Measurements from ENCODE around the gene PHACTR4. TPM values are rescaled to one million over a fixed set of nuclear protein-coding genes. Genes with fewer than 3 reads are reported as not detected.
A peak's percentile ranks its signal among the peaks of the same experiment; 100 is the strongest.

Gene PHACTR4
- total and polyA plus RNA-seq, 9 of the 15 experiments (the other 6 are each of a cell fraction or from before 2014, with no cell fraction given) = 6.4 to 43.6 (median 14.2) TPM

DNA sequence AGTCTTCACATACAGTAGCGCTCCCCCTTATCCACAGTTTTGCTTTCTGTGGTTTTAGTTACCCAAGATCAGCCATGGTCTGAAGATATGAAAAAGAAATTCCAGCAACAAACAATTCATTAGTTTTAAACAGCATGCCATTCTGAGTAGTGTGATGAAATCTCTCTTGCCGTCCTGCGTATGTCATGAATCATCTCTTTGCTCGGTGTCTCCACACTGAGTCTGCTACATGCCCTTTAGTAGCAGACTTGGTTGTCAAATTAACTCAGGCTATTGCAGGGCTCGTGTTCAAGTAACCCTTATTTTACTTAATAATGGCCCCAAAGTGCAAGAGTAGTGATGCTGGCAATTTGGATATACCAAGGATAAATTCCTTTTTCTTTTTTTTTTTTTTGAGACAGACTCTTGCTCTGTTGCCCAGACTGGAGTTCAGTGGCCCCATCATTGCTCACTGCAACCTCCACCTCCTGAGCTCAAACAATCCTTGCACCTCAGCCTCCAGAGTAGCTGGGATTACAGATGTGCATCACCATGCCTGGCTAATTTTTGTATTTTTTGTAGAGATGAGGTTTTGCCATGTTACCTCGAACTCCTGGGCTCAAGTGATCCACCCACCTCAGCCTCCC is 22.6 kb downstream of the PHACTR4 start (continued):
- TF ChIP-seq, protein P1, sequence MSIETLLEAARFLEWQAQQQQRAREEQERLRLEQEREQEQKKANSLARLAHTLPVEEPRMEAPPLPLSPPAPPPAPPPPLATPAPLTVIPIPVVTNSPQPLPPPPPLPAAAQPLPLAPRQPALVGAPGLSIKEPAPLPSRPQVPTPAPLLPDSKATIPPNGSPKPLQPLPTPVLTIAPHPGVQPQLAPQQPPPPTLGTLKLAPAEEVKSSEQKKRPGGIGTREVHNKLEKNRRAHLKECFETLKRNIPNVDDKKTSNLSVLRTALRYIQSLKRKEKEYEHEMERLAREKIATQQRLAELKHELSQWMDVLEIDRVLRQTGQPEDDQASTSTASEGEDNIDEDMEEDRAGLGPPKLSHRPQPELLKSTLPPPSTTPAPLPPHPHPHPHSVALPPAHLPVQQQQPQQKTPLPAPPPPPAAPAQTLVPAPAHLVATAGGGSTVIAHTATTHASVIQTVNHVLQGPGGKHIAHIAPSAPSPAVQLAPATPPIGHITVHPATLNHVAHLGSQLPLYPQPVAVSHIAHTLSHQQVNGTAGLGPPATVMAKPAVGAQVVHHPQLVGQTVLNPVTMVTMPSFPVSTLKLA (conservative IDR thresholded peaks at IDR 0.05) = peak; percentile 49 to 58; a peak in 3 of 4 replicates
- TF ChIP-seq HMG20A (CRISPR knock-in tag; conservative IDR thresholded peaks at IDR 0.05) = no peak
- peak; percentile 88 for TF ChIP-seq FOSL1 (tag; conservative IDR thresholded peaks at IDR 0.05)
- no peak for TF ChIP-seq MAFG (tag; conservative IDR thresholded peaks at IDR 0.05)
- TF ChIP-seq SMARCC2 (IDR thresholded peaks at IDR 0.05; ENCODE audit: low read depth) = peak; percentile 56; the same call in 1 of the 2 replicates
- no peak for TF ChIP-seq ADNP (tag; IDR thresholded peaks at IDR 0.05)
- TF ChIP-seq, protein P2, sequence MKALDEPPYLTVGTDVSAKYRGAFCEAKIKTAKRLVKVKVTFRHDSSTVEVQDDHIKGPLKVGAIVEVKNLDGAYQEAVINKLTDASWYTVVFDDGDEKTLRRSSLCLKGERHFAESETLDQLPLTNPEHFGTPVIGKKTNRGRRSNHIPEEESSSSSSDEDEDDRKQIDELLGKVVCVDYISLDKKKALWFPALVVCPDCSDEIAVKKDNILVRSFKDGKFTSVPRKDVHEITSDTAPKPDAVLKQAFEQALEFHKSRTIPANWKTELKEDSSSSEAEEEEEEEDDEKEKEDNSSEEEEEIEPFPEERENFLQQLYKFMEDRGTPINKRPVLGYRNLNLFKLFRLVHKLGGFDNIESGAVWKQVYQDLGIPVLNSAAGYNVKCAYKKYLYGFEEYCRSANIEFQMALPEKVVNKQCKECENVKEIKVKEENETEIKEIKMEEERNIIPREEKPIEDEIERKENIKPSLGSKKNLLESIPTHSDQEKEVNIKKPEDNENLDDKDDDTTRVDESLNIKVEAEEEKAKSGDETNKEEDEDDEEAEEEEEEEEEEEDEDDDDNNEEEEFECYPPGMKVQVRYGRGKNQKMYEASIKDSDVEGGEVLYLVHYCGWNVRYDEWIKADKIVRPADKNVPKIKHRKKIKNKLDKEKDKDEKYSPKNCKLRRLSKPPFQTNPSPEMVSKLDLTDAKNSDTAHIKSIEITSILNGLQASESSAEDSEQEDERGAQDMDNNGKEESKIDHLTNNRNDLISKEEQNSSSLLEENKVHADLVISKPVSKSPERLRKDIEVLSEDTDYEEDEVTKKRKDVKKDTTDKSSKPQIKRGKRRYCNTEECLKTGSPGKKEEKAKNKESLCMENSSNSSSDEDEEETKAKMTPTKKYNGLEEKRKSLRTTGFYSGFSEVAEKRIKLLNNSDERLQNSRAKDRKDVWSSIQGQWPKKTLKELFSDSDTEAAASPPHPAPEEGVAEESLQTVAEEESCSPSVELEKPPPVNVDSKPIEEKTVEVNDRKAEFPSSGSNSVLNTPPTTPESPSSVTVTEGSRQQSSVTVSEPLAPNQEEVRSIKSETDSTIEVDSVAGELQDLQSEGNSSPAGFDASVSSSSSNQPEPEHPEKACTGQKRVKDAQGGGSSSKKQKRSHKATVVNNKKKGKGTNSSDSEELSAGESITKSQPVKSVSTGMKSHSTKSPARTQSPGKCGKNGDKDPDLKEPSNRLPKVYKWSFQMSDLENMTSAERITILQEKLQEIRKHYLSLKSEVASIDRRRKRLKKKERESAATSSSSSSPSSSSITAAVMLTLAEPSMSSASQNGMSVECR (CRISPR knock-in tag; IDR thresholded peaks at IDR 0.05) = no peak
- TF ChIP-seq ZNF444 (CRISPR knock-in tag; IDR thresholded peaks at IDR 0.05) = no peak
- peak in 1 of 2 experiments; percentile 49; a peak in 1 of 4 replicates for TF ChIP-seq ARNT (IDR thresholded peaks at IDR 0.05)
- no peak for TF ChIP-seq KHSRP (IDR thresholded peaks at IDR 0.05)
- TF ChIP-seq ETV6 (IDR thresholded peaks at IDR 0.05; ENCODE audit: borderline replicate concordance in 1 of 2, low read depth in 2 of 2, low read length in 1 of 2) = no peak
- TF ChIP-seq ETV6 (CRISPR knock-in tag; IDR thresholded peaks at IDR 0.05; ENCODE audit: borderline replicate concordance) = no peak
- TF ChIP-seq, protein P3, sequence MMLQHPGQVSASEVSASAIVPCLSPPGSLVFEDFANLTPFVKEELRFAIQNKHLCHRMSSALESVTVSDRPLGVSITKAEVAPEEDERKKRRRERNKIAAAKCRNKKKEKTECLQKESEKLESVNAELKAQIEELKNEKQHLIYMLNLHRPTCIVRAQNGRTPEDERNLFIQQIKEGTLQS (IDR thresholded peaks at IDR 0.05) = peak; percentile 95
- TF ChIP-seq, protein P3 (CRISPR knock-in tag; conservative IDR thresholded peaks at IDR 0.05) = no peak
- TF ChIP-seq JUND (IDR thresholded peaks at IDR 0.05; ENCODE audit: borderline replicate concordance, low read depth, low read length) = peak; percentile 88
- TF ChIP-seq JUND (tag; IDR thresholded peaks at IDR 0.05; ENCODE audit: borderline replicate concordance, low read depth, low read length) = peak; percentile 77; the same call in 1 of the 3 replicates
- no peak for TF ChIP-seq MEF2D (tag; conservative IDR thresholded peaks at IDR 0.05; ENCODE audit: low read depth)
- TF ChIP-seq, protein P4, sequence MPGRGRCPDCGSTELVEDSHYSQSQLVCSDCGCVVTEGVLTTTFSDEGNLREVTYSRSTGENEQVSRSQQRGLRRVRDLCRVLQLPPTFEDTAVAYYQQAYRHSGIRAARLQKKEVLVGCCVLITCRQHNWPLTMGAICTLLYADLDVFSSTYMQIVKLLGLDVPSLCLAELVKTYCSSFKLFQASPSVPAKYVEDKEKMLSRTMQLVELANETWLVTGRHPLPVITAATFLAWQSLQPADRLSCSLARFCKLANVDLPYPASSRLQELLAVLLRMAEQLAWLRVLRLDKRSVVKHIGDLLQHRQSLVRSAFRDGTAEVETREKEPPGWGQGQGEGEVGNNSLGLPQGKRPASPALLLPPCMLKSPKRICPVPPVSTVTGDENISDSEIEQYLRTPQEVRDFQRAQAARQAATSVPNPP (IDR thresholded peaks at IDR 0.05; ENCODE audit: borderline replicate concordance, insufficient read depth, insufficient read length) = no peak

Measured in K562 (cell line).